Measurements from ENCODE around the gene LEMD2.

GRCh38 chr6:33739571-33739970 is 49.4 kb downstream of the LEMD2 start:
- TF ChIP-seq CTCF (IDR thresholded peaks at IDR 0.05) (no peak), EHF (CRISPR knock-in tag; IDR thresholded peaks at IDR 0.05) (no peak), POLR2AphosphoS2 (conservative IDR thresholded peaks at IDR 0.05; ENCODE audit: low read length) (no peak)
- TF ChIP-seq, protein P1, sequence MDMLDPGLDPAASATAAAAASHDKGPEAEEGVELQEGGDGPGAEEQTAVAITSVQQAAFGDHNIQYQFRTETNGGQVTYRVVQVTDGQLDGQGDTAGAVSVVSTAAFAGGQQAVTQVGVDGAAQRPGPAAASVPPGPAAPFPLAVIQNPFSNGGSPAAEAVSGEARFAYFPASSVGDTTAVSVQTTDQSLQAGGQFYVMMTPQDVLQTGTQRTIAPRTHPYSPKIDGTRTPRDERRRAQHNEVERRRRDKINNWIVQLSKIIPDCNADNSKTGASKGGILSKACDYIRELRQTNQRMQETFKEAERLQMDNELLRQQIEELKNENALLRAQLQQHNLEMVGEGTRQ (IDR thresholded peaks at IDR 0.05), result no peak

Data from A549 (cell line).